Activated T-cell treated with anti-CD3 and anti-CD28 coated beads for 24 hours (primary cell): ENCODE results near the gene LRRFIP1.

Experiments used
- DNase-seq: peaks from one replicate; pipeline ENCODE4 v3.0.0-alpha.2; 2020; ENCODE audit warnings: low read depth

LRRFIP1 gene

DNA sequence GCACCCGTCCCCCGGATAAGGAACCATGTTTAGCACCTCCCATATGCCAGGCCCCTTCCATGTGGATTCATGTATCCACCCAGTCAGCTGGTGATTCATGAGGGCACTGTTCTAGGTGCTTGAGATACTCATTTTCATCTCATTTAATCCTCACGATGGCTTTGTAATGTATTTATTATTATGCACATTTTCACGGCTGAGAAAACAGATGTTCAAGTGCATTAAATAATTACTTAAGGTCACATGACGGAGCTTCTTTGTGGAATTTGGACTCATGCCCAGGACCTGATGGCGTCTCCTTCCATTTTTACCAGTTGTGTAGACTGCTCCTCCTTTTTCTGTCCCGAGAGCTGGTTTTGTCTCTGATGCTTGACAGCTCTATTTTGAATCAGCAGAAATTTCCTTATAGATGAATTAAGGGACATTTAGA is 99.0 kb downstream of the LRRFIP1 start:
- no peak for DNase-seq

DNA sequence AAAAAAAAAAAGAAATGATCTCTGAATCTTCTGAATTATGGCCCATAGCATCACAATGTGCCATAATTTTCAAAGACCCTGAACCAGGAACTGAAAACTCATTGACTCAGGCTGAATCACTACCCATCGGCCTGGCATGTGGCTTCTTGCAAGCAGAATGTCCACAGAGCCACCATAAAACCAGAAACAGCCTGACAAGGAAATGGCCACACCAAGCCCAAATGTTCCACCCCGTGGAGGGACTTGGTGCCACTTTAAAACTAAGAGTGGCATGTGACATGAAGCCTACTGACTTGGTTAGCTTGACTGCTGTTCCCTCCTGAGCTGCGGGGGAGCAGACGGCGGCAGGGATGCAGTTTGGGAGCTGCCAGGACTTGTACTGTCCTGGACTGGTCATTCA is 100.0 kb downstream of the LRRFIP1 start:
- DNase-seq = no peak

- DNase-seq = no peak
These were observed 102.5 kb downstream of the LRRFIP1 start for GRCh38 chr2:237729681-237730475.

- DNase-seq = peak; percentile 35
These were observed 104.3 kb downstream of the LRRFIP1 start for GRCh38 chr2:237731663-237732062.

DNA sequence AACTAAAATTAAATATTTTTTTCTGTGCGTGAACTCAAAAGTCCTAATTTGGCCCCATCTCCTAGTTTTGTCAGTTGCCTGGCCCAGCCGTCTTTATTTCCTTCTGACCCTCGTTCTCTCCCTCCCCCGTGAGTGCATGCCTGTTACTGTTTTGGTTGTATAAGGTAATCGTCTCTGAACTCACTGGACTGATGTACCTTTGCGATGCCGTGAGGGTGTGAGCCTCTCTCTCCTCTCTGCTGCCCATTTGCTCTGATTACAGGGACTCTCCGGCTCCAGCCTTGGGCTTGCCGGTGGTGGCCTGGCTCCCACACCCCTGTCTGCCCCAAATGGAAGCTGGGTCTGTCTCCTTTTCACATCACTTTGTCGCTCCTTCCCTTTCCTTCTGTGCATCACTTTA is 104.7 kb downstream of the LRRFIP1 start:
- DNase-seq = no peak

DNA sequence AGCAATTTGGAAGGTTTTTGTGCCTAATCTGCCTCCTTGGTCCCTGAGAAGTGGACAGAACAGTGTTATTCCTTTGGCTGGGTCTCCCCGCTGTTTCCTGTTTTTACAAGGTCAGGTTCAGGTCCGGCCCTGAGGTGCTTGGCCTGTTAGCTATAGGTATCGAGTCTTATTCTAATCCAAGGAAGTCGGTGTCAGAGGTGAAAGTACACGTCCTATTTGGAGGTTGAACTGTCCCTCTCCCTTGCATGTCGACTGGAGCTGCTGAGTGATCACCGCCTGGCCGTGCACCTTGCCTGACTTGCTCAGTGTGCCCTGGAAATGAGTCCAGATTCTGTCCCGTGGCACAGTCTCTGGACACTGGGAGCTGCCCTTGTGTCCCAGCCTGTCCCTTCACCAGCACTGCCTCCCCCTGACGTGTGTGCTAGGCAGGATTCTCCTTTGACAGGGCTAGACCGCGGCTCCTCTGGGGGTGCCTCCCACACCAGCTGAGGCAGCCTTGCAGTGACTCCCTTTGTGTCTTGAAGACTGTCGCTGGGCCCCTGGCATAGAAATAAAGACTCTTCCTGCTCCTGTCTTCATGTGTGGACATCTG is 105.5 kb downstream of the LRRFIP1 start:
- DNase-seq = no peak

DNA sequence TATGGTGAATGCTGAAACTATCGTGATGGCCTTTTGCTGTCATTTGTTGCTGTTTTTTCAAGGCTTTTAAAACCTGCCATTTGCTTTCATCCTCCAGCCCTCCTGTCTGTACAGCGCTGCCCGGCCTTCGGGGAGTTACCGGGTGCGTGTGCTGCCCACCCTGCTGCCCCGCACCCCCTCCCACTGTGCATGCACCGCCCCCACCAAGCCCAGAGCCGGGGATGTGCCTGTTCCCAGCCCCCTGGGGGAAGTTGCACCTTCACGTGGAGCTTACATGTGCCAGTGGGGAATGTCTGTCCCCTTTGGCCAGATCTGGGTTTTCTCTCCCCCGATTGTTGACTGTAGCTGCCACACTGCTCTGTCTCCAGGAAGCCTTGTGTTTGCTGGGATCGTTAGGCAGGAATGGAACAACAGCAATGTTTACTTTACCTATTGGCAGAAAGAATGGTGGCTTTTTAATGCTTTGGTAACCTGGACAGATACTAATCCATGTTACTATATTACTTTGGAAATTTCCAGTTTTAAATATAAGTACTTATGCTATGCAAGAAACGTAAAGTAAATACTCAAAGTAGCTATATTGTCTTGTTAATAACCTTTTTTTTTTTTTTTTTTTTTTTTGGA is 106.4 kb downstream of the LRRFIP1 start:
- no peak for DNase-seq

DNA sequence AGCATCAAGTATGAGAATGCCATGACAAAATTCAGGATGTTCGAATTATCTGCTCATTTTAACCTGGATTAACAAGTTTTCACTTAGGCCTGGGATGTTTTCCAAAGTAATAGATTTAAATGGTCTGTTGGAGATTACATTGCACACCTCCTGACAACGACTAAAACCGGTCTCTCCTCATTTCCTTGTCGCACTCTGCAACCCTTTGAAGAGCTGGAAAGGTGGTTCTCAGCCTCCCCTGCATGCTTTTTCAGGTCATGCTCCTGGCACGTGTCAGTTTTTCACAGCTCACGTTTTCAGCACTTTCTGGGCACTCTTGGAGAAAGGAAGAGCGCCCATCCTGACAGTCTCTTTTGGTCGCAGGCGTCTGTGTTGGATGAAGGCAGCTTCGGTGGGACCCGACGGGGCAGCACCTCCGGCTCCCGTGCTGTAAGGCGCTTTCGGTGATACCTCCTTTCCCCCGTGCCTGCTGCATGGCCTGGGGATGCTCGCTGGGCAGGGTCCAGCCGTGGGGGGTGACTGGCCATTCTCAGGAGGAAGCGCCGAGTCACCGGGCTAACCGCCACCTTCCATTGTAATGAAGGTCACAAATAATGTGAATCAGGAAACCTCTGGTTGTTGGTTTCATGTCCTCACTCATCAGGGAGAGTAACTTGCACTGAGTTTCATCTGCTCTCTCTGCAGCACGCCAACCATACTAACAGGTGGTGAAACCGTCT is 107.7 kb downstream of the LRRFIP1 start:
- DNase-seq = no peak

DNA sequence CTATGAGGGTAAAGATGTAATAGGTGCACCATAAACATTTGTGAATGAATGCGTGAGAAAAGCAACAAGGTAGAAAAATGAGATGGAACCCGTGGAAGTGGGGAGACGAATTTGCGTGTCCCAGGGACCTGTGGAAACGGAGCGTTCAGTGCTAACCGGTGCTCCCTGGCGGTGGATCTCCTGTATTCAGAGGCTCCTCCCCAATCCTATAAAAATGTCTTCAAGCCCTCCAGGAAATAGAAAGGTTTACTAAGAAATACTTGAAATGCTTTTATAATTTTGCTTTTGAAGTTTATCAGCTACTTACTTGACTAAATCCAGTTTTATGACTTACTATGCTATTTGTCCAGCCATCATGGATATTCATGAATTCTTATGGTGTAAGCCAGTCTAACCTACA is 108.4 kb downstream of the LRRFIP1 start:
- DNase-seq = no peak

- DNase-seq = no peak
These were observed 109.4 kb downstream of the LRRFIP1 start for GRCh38 chr2:237736783-237737182.

DNA sequence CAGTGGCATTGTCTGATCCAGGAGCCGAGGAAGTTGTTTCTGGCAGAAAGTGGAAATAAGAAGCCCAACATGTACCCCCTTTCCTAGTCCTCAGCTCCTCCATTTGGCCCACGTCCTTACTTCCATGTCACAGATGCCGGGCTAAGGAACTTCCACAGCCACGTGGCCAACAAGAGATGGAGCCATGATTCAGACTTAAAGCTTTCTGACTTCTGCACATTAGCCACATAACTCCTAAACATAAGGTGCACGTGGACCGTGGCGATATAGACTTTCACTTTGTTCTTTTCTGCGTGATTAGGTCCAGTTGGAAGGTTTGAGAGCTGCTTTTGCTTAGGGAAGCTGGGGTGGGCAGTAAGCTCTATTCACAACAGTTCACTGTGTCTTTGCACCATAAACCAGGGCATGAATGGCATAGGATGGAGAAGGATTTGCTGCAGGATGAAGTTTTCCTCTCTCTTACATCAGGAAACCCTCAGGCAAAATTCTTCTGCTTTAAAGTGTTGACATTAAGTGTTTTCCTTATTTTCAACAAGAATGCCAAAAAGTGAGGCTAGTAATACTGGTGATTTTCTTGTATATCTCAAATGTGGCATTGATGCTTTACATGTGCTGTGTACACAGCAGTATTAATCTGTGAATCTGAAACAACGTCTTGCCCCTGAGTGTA is 109.9 kb downstream of the LRRFIP1 start:
- DNase-seq = no peak

- DNase-seq = no peak
These were observed 110.9 kb downstream of the LRRFIP1 start for GRCh38 chr2:237738255-237738654.

DNA sequence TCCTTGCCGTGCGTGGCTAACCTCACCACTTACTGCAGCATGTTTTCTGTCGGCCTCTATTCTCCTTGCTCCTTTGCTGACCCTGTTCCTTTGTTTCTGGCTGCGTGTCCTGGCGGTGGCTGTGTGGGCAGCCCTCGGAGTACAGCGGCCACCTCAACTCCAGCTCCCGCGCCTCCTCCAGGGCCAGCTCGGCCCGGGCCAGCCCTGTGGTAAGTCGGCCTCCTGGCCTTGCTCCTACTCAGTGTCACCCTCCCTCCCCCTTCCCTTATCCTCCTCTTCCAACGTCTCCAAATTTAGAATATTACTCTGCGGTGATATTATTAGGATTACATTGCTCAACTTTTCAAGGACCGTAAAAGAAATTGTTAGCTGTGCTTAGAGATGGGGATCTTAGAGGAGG is 111.7 kb downstream of the LRRFIP1 start:
- DNase-seq = no peak

DNA sequence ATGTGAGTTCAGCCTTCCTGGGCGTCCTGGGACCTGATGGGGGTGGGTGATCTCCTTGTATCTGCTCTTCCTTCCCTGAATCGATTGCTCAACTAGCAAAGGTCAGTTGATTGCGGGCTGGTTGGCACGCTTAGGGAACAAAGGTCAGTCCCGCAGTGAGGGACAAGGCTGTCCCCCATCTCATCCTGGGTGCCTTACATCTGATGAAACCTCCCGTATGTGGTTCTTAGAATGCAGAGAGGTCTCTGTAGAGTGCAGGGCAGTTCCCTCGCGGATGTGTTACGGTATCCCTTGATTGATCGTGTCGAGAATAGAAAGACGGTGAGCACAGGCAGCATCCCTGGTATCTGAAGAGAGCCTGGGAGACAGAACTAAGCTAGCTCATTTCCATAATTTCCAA is 114.8 kb downstream of the LRRFIP1 start:
- no peak for DNase-seq

DNA sequence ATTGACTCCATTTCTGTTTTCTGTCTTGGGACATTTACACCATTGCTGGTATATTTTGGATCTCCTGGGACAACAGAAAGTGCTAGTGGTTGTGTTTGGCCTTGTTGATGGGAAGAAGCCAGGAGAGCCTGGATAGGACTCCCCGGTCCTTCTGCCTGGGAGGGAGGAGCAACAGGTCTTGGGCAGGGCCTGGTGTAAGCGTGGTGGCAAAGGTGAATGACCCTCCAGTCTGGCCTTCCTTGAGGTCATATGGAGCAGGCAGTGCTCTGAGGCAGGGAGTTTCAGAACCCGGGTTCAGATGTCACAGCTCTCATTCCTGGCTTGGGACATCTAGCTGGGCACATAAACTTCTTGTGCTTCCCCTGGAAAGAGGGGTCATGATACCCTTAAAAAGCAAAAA is 115.2 kb downstream of the LRRFIP1 start:
- DNase-seq = no peak

GRCh38 chr2:237743024-237743423 is 115.6 kb downstream of the LRRFIP1 start:
- DNase-seq = no peak

- no peak for DNase-seq
These were observed 116.3 kb downstream of the LRRFIP1 start for GRCh38 chr2:237743561-237744269.

GRCh38 chr2:237744270-237744612 is 116.9 kb downstream of the LRRFIP1 start:
- DNase-seq = no peak

- peak; percentile 65 for DNase-seq
These were observed 117.3 kb downstream of the LRRFIP1 start for GRCh38 chr2:237744613-237745249.

DNA sequence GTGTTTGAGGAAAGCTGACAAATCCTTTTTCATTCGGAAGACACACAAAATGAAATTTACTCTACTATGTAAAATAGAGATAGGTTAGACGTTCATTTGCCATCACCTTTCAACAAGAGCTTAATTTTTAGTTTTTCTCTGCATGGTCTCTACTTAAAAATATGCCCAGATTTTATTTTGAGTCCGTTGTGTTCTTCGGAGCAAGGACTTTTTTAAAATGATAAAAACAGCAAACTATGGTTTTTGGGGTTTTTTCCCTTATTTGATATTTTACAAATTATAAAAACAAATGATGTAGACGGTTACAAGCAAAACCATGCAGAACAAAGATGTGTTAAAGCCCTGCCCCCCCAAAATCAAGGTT is 117.8 kb downstream of the LRRFIP1 start:
- no peak for DNase-seq
